Mammary epithelial cell (primary cell): ENCODE results near the gene SORBS2.

Experiments
- CTCF ChIP-seq, 2 donors: IDR thresholded peaks in 1 of 2; conservative IDR thresholded peaks in 1 of 2; 2 replicates each; pipeline ENCODE4 v1.5.1; 2011 to 2012; ENCODE audit warnings: inconsistent platforms in 2 of 2, low read length in 2 of 2, mild to moderate bottlenecking in 2 of 2, control low read depth in 1 of 2, low read depth in 1 of 2; ENCODE audit not compliant: insufficient read depth in 1 of 2; ENCODE audit errors: extremely low read depth in 1 of 2
- EZH2 ChIP-seq: IDR thresholded peaks from 2 replicates; pipeline ENCODE4 v1.6.1; 2012; ENCODE audit warnings: low read length, inconsistent platforms, borderline replicate concordance

- TF ChIP-seq EZH2 (no peak), CTCF (conservative IDR thresholded peaks at IDR 0.05 in 1 of 2, IDR thresholded peaks at IDR 0.05 in 1 of 2; ENCODE audit: extremely low read depth in 1 of 2, insufficient read depth in 1 of 2, low read depth in 1 of 2, low read length in 2 of 2) (no peak)
Observed at GRCh38 chr4:185677637-185678314, 134.2 kb downstream of the SORBS2 start.
